Endothelial cell (in vitro differentiated cells): ENCODE results near the gene RUVBL1. TPM values are rescaled to one million over a fixed set of nuclear protein-coding genes. Genes with fewer than 3 reads are reported as not detected.

Source experiments
- DNase-seq: peaks from one replicate; pipeline ENCODE4 v3.0.0; 2021; ENCODE audit warnings: low spot score
- H3K27ac Mint-ChIP-seq: one replicate; pipeline ENCODE4 v1.8.0; 2021; ENCODE audit warnings: mixed read lengths, inconsistent platforms; ENCODE audit not compliant: unreplicated experiment
- H3K27me3 Mint-ChIP-seq: one replicate; pipeline ENCODE4 v1.8.0; 2021; ENCODE audit warnings: mild to moderate bottlenecking, moderate library complexity, mixed read lengths, inconsistent platforms; ENCODE audit not compliant: unreplicated experiment
- H3K36me3 Mint-ChIP-seq: one replicate; pipeline ENCODE4 v1.8.0; 2021; ENCODE audit warnings: mild to moderate bottlenecking, low read depth, mixed read lengths, inconsistent platforms; ENCODE audit not compliant: unreplicated experiment
- H3K4me1 Mint-ChIP-seq: one replicate; pipeline ENCODE4 v1.8.0; 2021; ENCODE audit warnings: mild to moderate bottlenecking, mixed read lengths, inconsistent platforms; ENCODE audit not compliant: unreplicated experiment
- H3K4me3 Mint-ChIP-seq: one replicate; pipeline ENCODE4 v1.8.0; 2021; ENCODE audit warnings: mild to moderate bottlenecking, mixed read lengths, inconsistent platforms; ENCODE audit not compliant: unreplicated experiment
- H3K9me3 Mint-ChIP-seq: one replicate; pipeline ENCODE4 v1.8.0; 2021; ENCODE audit warnings: mixed read lengths, inconsistent platforms; ENCODE audit not compliant: unreplicated experiment
- CTCF ChIP-seq: fragments of 200-600 bp; sonication (generic); IDR thresholded peaks from one replicate; pipeline ENCODE4 v1.5.0; 2021; ENCODE audit warnings: antibody characterized with exemption; ENCODE audit not compliant: unreplicated experiment
- total RNA-seq: library from RNA; stranded (reverse); fragmentation: NEBNext Ultra II Directional; extraction: Animal tissue kit (Norgen Biotek cat#: 25700); gene quantifications from one replicate; pipeline ENCODE4 v1.2.1, GENCODE V29; 2021; ENCODE audit not compliant: unreplicated experiment

The RUVBL1 gene
- total RNA-seq, 1 donor from 2014 or later = 30.3 TPM

- peaks cover 12% of the 10 kb centered on the region for H3K4me1 Mint-ChIP-seq
- no peaks in the 10 kb centered on the region for H3K9me3 Mint-ChIP-seq
- H3K36me3 Mint-ChIP-seq = peaks cover 24% of the 10 kb centered on the region
- no peak for TF ChIP-seq CTCF
- peaks cover 7% of the 10 kb centered on the region for H3K27me3 Mint-ChIP-seq
- H3K4me3 Mint-ChIP-seq = no peak overlapping the region
- no peak for DNase-seq
- no peak overlapping the region for H3K27ac Mint-ChIP-seq
Measured at GRCh38 chr3:128070898-128071591, 52.6 kb downstream of the RUVBL1 start.

DNA sequence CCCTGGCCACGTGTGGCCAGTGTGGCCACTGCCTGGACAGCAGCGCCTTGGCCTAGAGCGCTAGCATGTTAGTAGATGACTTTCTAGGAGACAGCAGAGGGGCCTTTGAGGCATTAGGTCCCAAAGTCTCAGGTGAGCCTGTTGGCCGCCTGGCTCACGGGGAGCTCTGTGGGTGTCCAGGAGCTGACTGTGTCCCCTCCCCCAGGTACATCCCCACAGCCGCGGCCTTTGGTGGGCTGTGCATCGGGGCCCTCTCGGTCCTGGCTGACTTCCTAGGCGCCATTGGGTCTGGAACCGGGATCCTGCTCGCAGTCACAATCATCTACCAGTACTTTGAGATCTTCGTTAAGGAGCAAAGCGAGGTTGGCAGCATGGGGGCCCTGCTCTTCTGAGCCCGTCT lies 54.3 kb downstream of the RUVBL1 start:
- no peaks in the 10 kb centered on the region for H3K9me3 Mint-ChIP-seq
- no peak for TF ChIP-seq CTCF
- peaks cover 7% of the 10 kb centered on the region for H3K4me1 Mint-ChIP-seq
- no peak for DNase-seq
- no peak overlapping the region for H3K4me3 Mint-ChIP-seq
- peaks cover 33% of the 10 kb centered on the region for H3K36me3 Mint-ChIP-seq
- H3K27me3 Mint-ChIP-seq = peaks cover 7% of the 10 kb centered on the region
- no peak overlapping the region for H3K27ac Mint-ChIP-seq

DNA sequence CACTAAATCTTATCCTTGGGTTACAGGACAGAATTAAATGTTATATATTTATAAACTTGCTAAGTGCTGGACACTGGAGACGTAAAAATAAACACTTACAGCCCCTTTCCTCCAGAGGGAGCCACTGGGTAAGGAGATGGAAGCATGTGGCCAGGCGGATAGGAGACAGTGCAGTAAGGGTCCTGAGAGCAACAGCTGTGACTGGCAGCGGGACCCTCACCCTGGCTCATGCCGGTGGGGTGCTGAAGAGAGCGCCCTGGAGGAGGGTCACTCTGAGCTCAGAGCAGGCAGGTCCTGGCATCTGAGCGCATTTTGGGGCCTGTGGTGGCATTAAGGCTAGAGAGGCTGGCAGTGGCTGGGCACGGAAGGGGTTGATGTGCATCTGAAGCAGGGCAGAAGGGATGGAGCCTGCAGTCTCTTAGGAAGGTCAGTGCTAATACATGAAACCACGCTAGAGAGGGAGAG lies 55.4 kb downstream of the RUVBL1 start:
- Mint-ChIP-seq H3K4me1 (peaks cover 3% of the 10 kb centered on the region), H3K4me3 (peak overlapping the region; percentile 71), H3K9me3 (no peaks in the 10 kb centered on the region), H3K27ac (no peak overlapping the region), H3K36me3 (peaks cover 33% of the 10 kb centered on the region), H3K27me3 (peaks cover 4% of the 10 kb centered on the region)
- peak; percentile 72 for TF ChIP-seq CTCF
- peak; percentile 67 for DNase-seq

DNA sequence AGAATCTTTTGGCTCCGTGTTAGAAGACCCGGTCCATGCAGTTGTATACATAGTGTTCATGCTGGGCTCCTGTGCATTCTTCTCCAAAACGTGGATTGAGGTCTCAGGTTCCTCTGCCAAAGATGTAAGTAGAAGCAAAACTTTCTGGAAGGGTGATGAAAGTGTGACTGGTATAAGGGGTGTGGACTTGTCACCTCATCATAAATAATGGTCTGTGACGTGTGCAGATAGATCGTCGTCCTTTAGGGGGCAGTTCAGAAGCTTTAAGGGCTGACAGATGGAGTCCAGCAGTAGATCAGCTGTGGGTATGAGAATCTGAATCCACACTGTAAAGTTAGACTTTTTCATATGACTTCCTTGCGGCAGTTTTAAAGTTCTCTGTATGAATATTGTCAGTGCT lies 56.1 kb downstream of the RUVBL1 start:
- Mint-ChIP-seq H3K4me1 (peaks cover 3% of the 10 kb centered on the region), H3K27me3 (peaks cover 4% of the 10 kb centered on the region), H3K36me3 (peaks cover 40% of the 10 kb centered on the region), H3K27ac (no peak overlapping the region), H3K9me3 (no peaks in the 10 kb centered on the region), H3K4me3 (no peak overlapping the region)
- TF ChIP-seq CTCF = no peak
- no peak for DNase-seq

GRCh38 chr3:128066676-128067075 lies 56.9 kb downstream of the RUVBL1 start:
- TF ChIP-seq CTCF = no peak
- peaks cover 8% of the 10 kb centered on the region for H3K27me3 Mint-ChIP-seq
- peaks cover 3% of the 10 kb centered on the region for H3K4me1 Mint-ChIP-seq
- no peaks in the 10 kb centered on the region for H3K9me3 Mint-ChIP-seq
- DNase-seq = no peak
- H3K4me3 Mint-ChIP-seq = no peak overlapping the region
- no peak overlapping the region for H3K27ac Mint-ChIP-seq
- peaks cover 48% of the 10 kb centered on the region for H3K36me3 Mint-ChIP-seq
